GM12873 (cell line): ENCODE results near the gene PTPN4.

Experiments
- CTCF ChIP-seq: IDR thresholded peaks from 2 replicates; pipeline ENCODE4 v1.5.1; 2012; ENCODE audit warnings: low read depth, mild to moderate bottlenecking, moderate library complexity, low read length, control low read depth; ENCODE audit not compliant: insufficient read depth; ENCODE audit errors: missing control alignments

Gene PTPN4

GRCh38 chr2:119932809-119933208 lies 173.1 kb downstream of the PTPN4 start:
- TF ChIP-seq CTCF: no peak

- no peak for TF ChIP-seq CTCF
Measured at GRCh38 chr2:119934319-119934718, 174.6 kb downstream of the PTPN4 start.

GRCh38 chr2:119937680-119938079 lies 178.0 kb downstream of the PTPN4 start:
- TF ChIP-seq CTCF: no peak

- no peak for TF ChIP-seq CTCF
Measured at GRCh38 chr2:119939915-119940314, 180.2 kb downstream of the PTPN4 start.

GRCh38 chr2:119940856-119941255 lies 181.1 kb downstream of the PTPN4 start:
- no peak for TF ChIP-seq CTCF

- no peak for TF ChIP-seq CTCF
Measured at GRCh38 chr2:119941388-119941787, 181.7 kb downstream of the PTPN4 start.

- TF ChIP-seq CTCF: no peak
Measured at GRCh38 chr2:119941981-119942513, 182.3 kb downstream of the PTPN4 start.
